ENCODE measurements around the gene VPS8.

VPS8 gene

GRCh38 chr3:184825121-184825820 lies 13.3 kb downstream of the VPS8 start:
- Histone ChIP-seq H3K9me3 (ENCODE audit: control insufficient read depth, low read length) (no peaks in the 10 kb centered on the region), H3K27ac (ENCODE audit: insufficient read depth, low read length, poor library complexity, severe bottlenecking) (no peak overlapping the region), H3K36me3 (ENCODE audit: control insufficient read depth, insufficient read depth, low read length) (peaks cover 21% of the 10 kb centered on the region), H3K4me3 (ENCODE audit: insufficient read depth, low read depth, low read length, poor library complexity, severe bottlenecking) (no peak overlapping the region), H3K4me1 (ENCODE audit: control insufficient read depth, insufficient read depth, low read length, poor library complexity, severe bottlenecking) (no peaks in the 10 kb centered on the region), H3K27me3 (replicated peaks; ENCODE audit: control insufficient read depth, insufficient read depth, low read length, poor library complexity, severe bottlenecking) (no peaks in the 10 kb centered on the region)
- no peak for DNase-seq

GRCh38 chr3:184827572-184827971 lies 15.6 kb downstream of the VPS8 start:
- no peak for DNase-seq
- Histone ChIP-seq H3K27ac (ENCODE audit: insufficient read depth, low read length, poor library complexity, severe bottlenecking) (no peak overlapping the region), H3K4me1 (ENCODE audit: control insufficient read depth, insufficient read depth, low read length, poor library complexity, severe bottlenecking) (no peaks in the 10 kb centered on the region), H3K27me3 (replicated peaks; ENCODE audit: control insufficient read depth, insufficient read depth, low read length, poor library complexity, severe bottlenecking) (no peaks in the 10 kb centered on the region), H3K4me3 (ENCODE audit: insufficient read depth, low read depth, low read length, poor library complexity, severe bottlenecking) (no peak overlapping the region), H3K9me3 (ENCODE audit: control insufficient read depth, low read length) (no peaks in the 10 kb centered on the region), H3K36me3 (ENCODE audit: control insufficient read depth, insufficient read depth, low read length) (peaks cover 27% of the 10 kb centered on the region)

- DNase-seq, result no peak
- Histone ChIP-seq H3K36me3 (ENCODE audit: control insufficient read depth, insufficient read depth, low read length) (peaks cover 41% of the 10 kb centered on the region), H3K4me1 (ENCODE audit: control insufficient read depth, insufficient read depth, low read length, poor library complexity, severe bottlenecking) (no peaks in the 10 kb centered on the region), H3K9me3 (ENCODE audit: control insufficient read depth, low read length) (no peaks in the 10 kb centered on the region), H3K27me3 (replicated peaks; ENCODE audit: control insufficient read depth, insufficient read depth, low read length, poor library complexity, severe bottlenecking) (no peaks in the 10 kb centered on the region), H3K27ac (ENCODE audit: insufficient read depth, low read length, poor library complexity, severe bottlenecking) (no peak overlapping the region), H3K4me3 (ENCODE audit: insufficient read depth, low read depth, low read length, poor library complexity, severe bottlenecking) (no peak overlapping the region)
Observed at GRCh38 chr3:184832044-184832443, 20.1 kb downstream of the VPS8 start.

GRCh38 chr3:184832903-184833302 lies 20.9 kb downstream of the VPS8 start:
- no peak overlapping the region for H3K27ac ChIP-seq (ENCODE audit: insufficient read depth, low read length, poor library complexity, severe bottlenecking)
- DNase-seq, result no peak
- no peaks in the 10 kb centered on the region for H3K9me3 ChIP-seq (ENCODE audit: control insufficient read depth, low read length)
- no peaks in the 10 kb centered on the region for H3K4me1 ChIP-seq (ENCODE audit: control insufficient read depth, insufficient read depth, low read length, poor library complexity, severe bottlenecking)
- peaks cover 40% of the 10 kb centered on the region for H3K36me3 ChIP-seq (ENCODE audit: control insufficient read depth, insufficient read depth, low read length)
- H3K27me3 ChIP-seq (replicated peaks; ENCODE audit: control insufficient read depth, insufficient read depth, low read length, poor library complexity, severe bottlenecking), result no peaks in the 10 kb centered on the region
- no peak overlapping the region for H3K4me3 ChIP-seq (ENCODE audit: insufficient read depth, low read depth, low read length, poor library complexity, severe bottlenecking)

GRCh38 chr3:184836090-184836822 lies 24.3 kb downstream of the VPS8 start:
- H3K4me1 ChIP-seq (ENCODE audit: control insufficient read depth, insufficient read depth, low read length, poor library complexity, severe bottlenecking), result no peaks in the 10 kb centered on the region

GRCh38 chr3:184842433-184842832 lies 30.5 kb downstream of the VPS8 start:
- H3K36me3 ChIP-seq (ENCODE audit: control insufficient read depth, insufficient read depth, low read length), result peaks cover 9% of the 10 kb centered on the region

More at GRCh38 chr3:184836090-184836822, 24.3 kb downstream of the VPS8 start:
- H3K36me3 ChIP-seq (ENCODE audit: control insufficient read depth, insufficient read depth, low read length), result peaks cover 32% of the 10 kb centered on the region
- no peak overlapping the region for H3K4me3 ChIP-seq (ENCODE audit: insufficient read depth, low read depth, low read length, poor library complexity, severe bottlenecking)
- no peaks in the 10 kb centered on the region for H3K9me3 ChIP-seq (ENCODE audit: control insufficient read depth, low read length)
- H3K27me3 ChIP-seq (replicated peaks; ENCODE audit: control insufficient read depth, insufficient read depth, low read length, poor library complexity, severe bottlenecking), result no peaks in the 10 kb centered on the region
- H3K27ac ChIP-seq (ENCODE audit: insufficient read depth, low read length, poor library complexity, severe bottlenecking), result no peak overlapping the region
- no peak for DNase-seq

GRCh38 chr3:184845819-184846218 lies 33.9 kb downstream of the VPS8 start:
- H3K36me3 ChIP-seq (ENCODE audit: control insufficient read depth, insufficient read depth, low read length), result peaks cover 12% of the 10 kb centered on the region
- H3K4me1 ChIP-seq (ENCODE audit: control insufficient read depth, insufficient read depth, low read length, poor library complexity, severe bottlenecking), result no peaks in the 10 kb centered on the region
- no peak overlapping the region for H3K4me3 ChIP-seq (ENCODE audit: insufficient read depth, low read depth, low read length, poor library complexity, severe bottlenecking)
- H3K27me3 ChIP-seq (replicated peaks; ENCODE audit: control insufficient read depth, insufficient read depth, low read length, poor library complexity, severe bottlenecking), result no peaks in the 10 kb centered on the region
- no peak for DNase-seq
- H3K9me3 ChIP-seq (ENCODE audit: control insufficient read depth, low read length), result no peaks in the 10 kb centered on the region
- H3K27ac ChIP-seq (ENCODE audit: insufficient read depth, low read length, poor library complexity, severe bottlenecking), result no peak overlapping the region

More at GRCh38 chr3:184842433-184842832, 30.5 kb downstream of the VPS8 start:
- no peaks in the 10 kb centered on the region for H3K4me1 ChIP-seq (ENCODE audit: control insufficient read depth, insufficient read depth, low read length, poor library complexity, severe bottlenecking)
- no peaks in the 10 kb centered on the region for H3K9me3 ChIP-seq (ENCODE audit: control insufficient read depth, low read length)
- no peak for DNase-seq
- H3K4me3 ChIP-seq (ENCODE audit: insufficient read depth, low read depth, low read length, poor library complexity, severe bottlenecking), result no peak overlapping the region
- no peak overlapping the region for H3K27ac ChIP-seq (ENCODE audit: insufficient read depth, low read length, poor library complexity, severe bottlenecking)
- no peaks in the 10 kb centered on the region for H3K27me3 ChIP-seq (replicated peaks; ENCODE audit: control insufficient read depth, insufficient read depth, low read length, poor library complexity, severe bottlenecking)

GRCh38 chr3:184846496-184846895 lies 34.5 kb downstream of the VPS8 start:
- H3K4me1 ChIP-seq (ENCODE audit: control insufficient read depth, insufficient read depth, low read length, poor library complexity, severe bottlenecking), result no peaks in the 10 kb centered on the region
- no peak overlapping the region for H3K4me3 ChIP-seq (ENCODE audit: insufficient read depth, low read depth, low read length, poor library complexity, severe bottlenecking)
- H3K36me3 ChIP-seq (ENCODE audit: control insufficient read depth, insufficient read depth, low read length), result peaks cover 19% of the 10 kb centered on the region
- no peak overlapping the region for H3K27ac ChIP-seq (ENCODE audit: insufficient read depth, low read length, poor library complexity, severe bottlenecking)
- H3K27me3 ChIP-seq (replicated peaks; ENCODE audit: control insufficient read depth, insufficient read depth, low read length, poor library complexity, severe bottlenecking), result no peaks in the 10 kb centered on the region
- no peaks in the 10 kb centered on the region for H3K9me3 ChIP-seq (ENCODE audit: control insufficient read depth, low read length)
- no peak for DNase-seq

- no peak overlapping the region for H3K27ac ChIP-seq (ENCODE audit: insufficient read depth, low read length, poor library complexity, severe bottlenecking)
Observed at GRCh38 chr3:184848934-184849333, 37.0 kb downstream of the VPS8 start.

GRCh38 chr3:184850201-184850600 lies 38.2 kb downstream of the VPS8 start:
- no peak for DNase-seq
- Histone ChIP-seq H3K27ac (ENCODE audit: insufficient read depth, low read length, poor library complexity, severe bottlenecking) (no peak overlapping the region), H3K36me3 (ENCODE audit: control insufficient read depth, insufficient read depth, low read length) (peaks cover 47% of the 10 kb centered on the region), H3K9me3 (ENCODE audit: control insufficient read depth, low read length) (no peaks in the 10 kb centered on the region), H3K4me1 (ENCODE audit: control insufficient read depth, insufficient read depth, low read length, poor library complexity, severe bottlenecking) (no peaks in the 10 kb centered on the region), H3K4me3 (ENCODE audit: insufficient read depth, low read depth, low read length, poor library complexity, severe bottlenecking) (no peak overlapping the region), H3K27me3 (replicated peaks; ENCODE audit: control insufficient read depth, insufficient read depth, low read length, poor library complexity, severe bottlenecking) (no peaks in the 10 kb centered on the region)

More at GRCh38 chr3:184848934-184849333, 37.0 kb downstream of the VPS8 start:
- H3K9me3 ChIP-seq (ENCODE audit: control insufficient read depth, low read length), result no peaks in the 10 kb centered on the region
- no peak for DNase-seq
- no peak overlapping the region for H3K4me3 ChIP-seq (ENCODE audit: insufficient read depth, low read depth, low read length, poor library complexity, severe bottlenecking)
- H3K27me3 ChIP-seq (replicated peaks; ENCODE audit: control insufficient read depth, insufficient read depth, low read length, poor library complexity, severe bottlenecking), result no peaks in the 10 kb centered on the region
- peaks cover 35% of the 10 kb centered on the region for H3K36me3 ChIP-seq (ENCODE audit: control insufficient read depth, insufficient read depth, low read length)
- H3K4me1 ChIP-seq (ENCODE audit: control insufficient read depth, insufficient read depth, low read length, poor library complexity, severe bottlenecking), result no peaks in the 10 kb centered on the region

Data from effector memory CD4-positive, alpha-beta T cell (primary cell).